WTC11 (cell line): ENCODE measurements around the gene KCNA4. TPM values are rescaled to one million over a fixed set of nuclear protein-coding genes. Genes with fewer than 3 reads are reported as not detected.

Source experiments
- ATAC-seq: fragments of 200-7000 bp; cut with Tn5 transposase; 2 replicates; pipeline ENCODE4 v1.10.0; 2021; ENCODE audit warnings: mild to moderate bottlenecking, moderate library complexity
- CTCF ChIA-PET: fragments of 300-600 bp; sonication (Branson Sonifier 250); formaldehyde crosslinking; loops from one replicate; lab custom pipeline; 2021; ENCODE audit warnings: antibody characterized with exemption; lab: Charles Lee
- POLR2A ChIA-PET: fragments of 350-600 bp; sonication (Branson Sonifier 250); formaldehyde crosslinking; loops from one replicate; lab custom pipeline; 2021; ENCODE audit warnings: antibody characterized with exemption; lab: Charles Lee
- DNase-seq: peaks from one replicate; pipeline ENCODE4 v3.0.0; 2021; ENCODE audit warnings: low spot score
- H3K27ac Mint-ChIP-seq: 2 replicates; pipeline ENCODE4 v1.8.0; 2021; ENCODE audit warnings: mixed read lengths
- H3K27me3 Mint-ChIP-seq: 2 replicates; pipeline ENCODE4 v1.8.0; 2021; ENCODE audit warnings: low read depth, mild to moderate bottlenecking, moderate library complexity, mixed read lengths
- H3K36me3 Mint-ChIP-seq: 2 replicates; pipeline ENCODE4 v1.8.0; 2021; ENCODE audit warnings: mixed read lengths
- H3K4me1 Mint-ChIP-seq: 2 replicates; pipeline ENCODE4 v1.8.0; 2022; ENCODE audit warnings: mixed read lengths
- H3K4me3 Mint-ChIP-seq: 2 replicates; pipeline ENCODE4 v1.8.0; 2021; ENCODE audit warnings: mild to moderate bottlenecking, moderate library complexity, mixed read lengths
- H3K9me3 Mint-ChIP-seq: 2 replicates; pipeline ENCODE4 v1.8.0; 2021; ENCODE audit warnings: mixed read lengths
- ATF1 ChIP-seq: sonication (generic); formaldehyde crosslinking; IDR thresholded peaks from 2 replicates; pipeline ENCODE4 v1.8.1; 2023; ENCODE audit warnings: mild to moderate bottlenecking, moderate library complexity, missing genetic modification reagents
- EMX1 ChIP-seq: fragments of 250-450 bp; sonication (Bioruptor Pico); IDR thresholded peaks from 2 replicates; pipeline ENCODE4 v1.8.0; 2021; ENCODE audit warnings: mild to moderate bottlenecking
- JUN ChIP-seq: sonication (generic); formaldehyde crosslinking; IDR thresholded peaks from 2 replicates; pipeline ENCODE4 v1.8.0; 2023; ENCODE audit warnings: mild to moderate bottlenecking, missing genetic modification reagents
- NR1H2 ChIP-seq: sonication (generic); formaldehyde crosslinking; IDR thresholded peaks from 2 replicates; pipeline ENCODE4 v1.9.0; 2021; ENCODE audit warnings: mild to moderate bottlenecking, moderate library complexity, missing genetic modification reagents
- SP1 ChIP-seq: sonication (generic); formaldehyde crosslinking; conservative IDR thresholded peaks from 2 replicates; pipeline ENCODE4 v1.8.1; 2022; ENCODE audit warnings: missing genetic modification reagents
- ZNF219 ChIP-seq: sonication (generic); formaldehyde crosslinking; IDR thresholded peaks from 2 replicates; pipeline ENCODE4 v1.8.0; 2023; ENCODE audit warnings: missing genetic modification reagents, mild to moderate bottlenecking, borderline replicate concordance
- ZNF416 ChIP-seq: fragments of 250-450 bp; sonication (Bioruptor Pico); IDR thresholded peaks from 2 replicates; pipeline ENCODE4 v1.9.0; 2021; ENCODE audit warnings: mild to moderate bottlenecking, inconsistent platforms
- total RNA-seq: library from RNA; stranded (reverse); gene quantifications from 3 replicates; pipeline ENCODE4 v1.2.3, GENCODE V29; 2021
- TF ChIP-seq, protein P1 (sequence below): sonication (generic); formaldehyde crosslinking; IDR thresholded peaks from 2 replicates; pipeline ENCODE4 v1.8.1; 2022; ENCODE audit warnings: missing genetic modification reagents, borderline replicate concordance
- TF ChIP-seq, protein P2 (sequence below): sonication (generic); formaldehyde crosslinking; IDR thresholded peaks from 2 replicates; pipeline ENCODE4 v1.8.0; 2022; ENCODE audit warnings: mild to moderate bottlenecking, missing genetic modification reagents
- TF ChIP-seq, protein P3 (sequence below): sonication (generic); formaldehyde crosslinking; IDR thresholded peaks from 2 replicates; pipeline ENCODE4 v1.8.0; 2022; ENCODE audit warnings: mild to moderate bottlenecking, missing genetic modification reagents
- TF ChIP-seq, protein P4 (sequence below): fragments of 250-450 bp; sonication (Bioruptor Pico); IDR thresholded peaks from 2 replicates; pipeline ENCODE4 v1.9.0; 2021; ENCODE audit warnings: moderate library complexity, mild to moderate bottlenecking, inconsistent platforms, borderline replicate concordance
- TF ChIP-seq, protein P5 (sequence below): sonication (generic); formaldehyde crosslinking; IDR thresholded peaks from 2 replicates; pipeline ENCODE4 v1.8.0; 2022; ENCODE audit warnings: mild to moderate bottlenecking, missing genetic modification reagents
- TF ChIP-seq, protein P6 (sequence below): sonication (generic); formaldehyde crosslinking; conservative IDR thresholded peaks from 2 replicates; pipeline ENCODE4 v1.8.1; 2023; ENCODE audit warnings: mild to moderate bottlenecking, low read depth, missing genetic modification reagents, moderate library complexity
- TF ChIP-seq, protein P7 (sequence below): sonication (generic); formaldehyde crosslinking; IDR thresholded peaks from 2 replicates; pipeline ENCODE4 v1.8.0; 2023; ENCODE audit warnings: missing genetic modification reagents, mild to moderate bottlenecking, borderline replicate concordance
- TF ChIP-seq, protein P8 (sequence below): fragments of 250-450 bp; sonication (Bioruptor Pico); IDR thresholded peaks from 2 replicates; pipeline ENCODE4 v1.8.0; 2021; ENCODE audit warnings: mild to moderate bottlenecking

The KCNA4 gene
- total RNA-seq, 1 experiment from 2014 or later, result not detected

DNA sequence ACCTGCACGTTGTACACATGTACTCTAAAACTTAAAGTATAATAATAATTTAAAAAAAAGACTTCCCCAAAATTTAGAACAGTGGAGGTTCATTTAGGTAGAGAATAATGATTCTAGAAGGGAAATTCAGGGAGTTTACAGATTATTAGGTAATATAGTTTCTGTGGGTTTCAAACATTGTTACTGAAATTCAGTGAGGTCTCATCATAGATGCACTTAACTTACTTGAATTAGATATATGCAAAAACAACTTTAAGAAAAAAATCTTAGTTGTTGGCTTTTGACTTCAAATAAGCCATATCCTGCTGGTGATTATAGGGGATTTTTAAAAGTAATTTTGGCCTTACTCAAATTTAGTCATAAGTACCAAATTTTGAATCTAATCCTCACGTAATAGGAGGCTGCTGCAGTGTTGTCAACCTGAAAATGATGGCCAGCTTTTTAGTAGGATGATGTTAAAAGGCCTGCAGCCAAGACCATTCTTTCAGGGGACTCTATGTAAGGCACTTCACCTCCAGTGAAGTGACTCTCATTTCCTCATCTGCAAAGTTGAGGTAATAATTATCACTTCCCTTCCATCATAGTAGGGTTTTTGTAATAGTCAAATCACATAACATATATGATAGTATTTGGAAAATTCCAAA lies 42.5 kb upstream of the KCNA4 start (continued):
- TF ChIP-seq, protein P1, sequence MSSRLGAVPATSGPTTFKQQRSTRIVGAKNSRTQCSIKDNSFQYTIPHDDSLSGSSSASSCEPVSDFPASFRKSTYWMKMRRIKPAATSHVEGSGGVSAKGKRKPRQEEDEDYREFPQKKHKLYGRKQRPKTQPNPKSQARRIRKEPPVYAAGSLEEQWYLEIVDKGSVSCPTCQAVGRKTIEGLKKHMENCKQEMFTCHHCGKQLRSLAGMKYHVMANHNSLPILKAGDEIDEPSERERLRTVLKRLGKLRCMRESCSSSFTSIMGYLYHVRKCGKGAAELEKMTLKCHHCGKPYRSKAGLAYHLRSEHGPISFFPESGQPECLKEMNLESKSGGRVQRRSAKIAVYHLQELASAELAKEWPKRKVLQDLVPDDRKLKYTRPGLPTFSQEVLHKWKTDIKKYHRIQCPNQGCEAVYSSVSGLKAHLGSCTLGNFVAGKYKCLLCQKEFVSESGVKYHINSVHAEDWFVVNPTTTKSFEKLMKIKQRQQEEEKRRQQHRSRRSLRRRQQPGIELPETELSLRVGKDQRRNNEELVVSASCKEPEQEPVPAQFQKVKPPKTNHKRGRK (CRISPR knock-in tag), result no peak
- TF ChIP-seq ZNF416 (CRISPR knock-in tag) (no peak), JUN (CRISPR knock-in tag) (no peak), ZNF219 (CRISPR knock-in tag) (no peak), EMX1 (CRISPR knock-in tag) (no peak)
- TF ChIP-seq, protein P2, sequence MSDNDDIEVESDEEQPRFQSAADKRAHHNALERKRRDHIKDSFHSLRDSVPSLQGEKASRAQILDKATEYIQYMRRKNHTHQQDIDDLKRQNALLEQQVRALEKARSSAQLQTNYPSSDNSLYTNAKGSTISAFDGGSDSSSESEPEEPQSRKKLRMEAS, result no peak
- TF ChIP-seq, protein P3, sequence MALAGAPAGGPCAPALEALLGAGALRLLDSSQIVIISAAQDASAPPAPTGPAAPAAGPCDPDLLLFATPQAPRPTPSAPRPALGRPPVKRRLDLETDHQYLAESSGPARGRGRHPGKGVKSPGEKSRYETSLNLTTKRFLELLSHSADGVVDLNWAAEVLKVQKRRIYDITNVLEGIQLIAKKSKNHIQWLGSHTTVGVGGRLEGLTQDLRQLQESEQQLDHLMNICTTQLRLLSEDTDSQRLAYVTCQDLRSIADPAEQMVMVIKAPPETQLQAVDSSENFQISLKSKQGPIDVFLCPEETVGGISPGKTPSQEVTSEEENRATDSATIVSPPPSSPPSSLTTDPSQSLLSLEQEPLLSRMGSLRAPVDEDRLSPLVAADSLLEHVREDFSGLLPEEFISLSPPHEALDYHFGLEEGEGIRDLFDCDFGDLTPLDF, result no peak
- TF ChIP-seq, protein P4, sequence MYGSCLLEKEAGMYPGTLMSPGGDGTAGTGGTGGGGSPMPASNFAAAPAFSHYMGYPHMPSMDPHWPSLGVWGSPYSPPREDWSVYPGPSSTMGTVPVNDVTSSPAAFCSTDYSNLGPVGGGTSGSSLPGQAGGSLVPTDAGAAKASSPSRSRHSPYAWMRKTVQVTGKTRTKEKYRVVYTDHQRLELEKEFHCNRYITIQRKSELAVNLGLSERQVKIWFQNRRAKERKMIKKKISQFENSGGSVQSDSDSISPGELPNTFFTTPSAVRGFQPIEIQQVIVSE, result no peak
- TF ChIP-seq, protein P5, sequence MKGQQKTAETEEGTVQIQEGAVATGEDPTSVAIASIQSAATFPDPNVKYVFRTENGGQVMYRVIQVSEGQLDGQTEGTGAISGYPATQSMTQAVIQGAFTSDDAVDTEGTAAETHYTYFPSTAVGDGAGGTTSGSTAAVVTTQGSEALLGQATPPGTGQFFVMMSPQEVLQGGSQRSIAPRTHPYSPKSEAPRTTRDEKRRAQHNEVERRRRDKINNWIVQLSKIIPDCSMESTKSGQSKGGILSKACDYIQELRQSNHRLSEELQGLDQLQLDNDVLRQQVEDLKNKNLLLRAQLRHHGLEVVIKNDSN (CRISPR knock-in tag), result no peak

DNA sequence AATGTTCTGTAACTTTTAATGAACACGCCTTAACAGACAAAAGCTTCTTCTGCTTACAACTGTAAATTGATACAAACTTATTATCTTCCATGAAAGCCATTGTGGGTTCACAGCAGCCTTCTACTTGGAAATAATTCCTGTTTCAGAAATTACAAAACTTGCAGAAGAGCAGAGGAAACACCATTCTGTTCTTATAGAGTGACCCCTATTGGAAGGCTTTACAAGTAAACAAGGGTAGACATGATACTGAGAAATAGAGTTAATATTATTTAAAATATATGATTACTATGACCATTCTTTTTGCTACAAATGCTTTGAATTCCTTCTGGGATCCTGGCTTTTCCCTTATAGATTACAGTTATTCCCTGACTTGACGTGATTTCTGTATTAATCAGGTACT lies 32.4 kb upstream of the KCNA4 start:
- TF ChIP-seq, protein P6, sequence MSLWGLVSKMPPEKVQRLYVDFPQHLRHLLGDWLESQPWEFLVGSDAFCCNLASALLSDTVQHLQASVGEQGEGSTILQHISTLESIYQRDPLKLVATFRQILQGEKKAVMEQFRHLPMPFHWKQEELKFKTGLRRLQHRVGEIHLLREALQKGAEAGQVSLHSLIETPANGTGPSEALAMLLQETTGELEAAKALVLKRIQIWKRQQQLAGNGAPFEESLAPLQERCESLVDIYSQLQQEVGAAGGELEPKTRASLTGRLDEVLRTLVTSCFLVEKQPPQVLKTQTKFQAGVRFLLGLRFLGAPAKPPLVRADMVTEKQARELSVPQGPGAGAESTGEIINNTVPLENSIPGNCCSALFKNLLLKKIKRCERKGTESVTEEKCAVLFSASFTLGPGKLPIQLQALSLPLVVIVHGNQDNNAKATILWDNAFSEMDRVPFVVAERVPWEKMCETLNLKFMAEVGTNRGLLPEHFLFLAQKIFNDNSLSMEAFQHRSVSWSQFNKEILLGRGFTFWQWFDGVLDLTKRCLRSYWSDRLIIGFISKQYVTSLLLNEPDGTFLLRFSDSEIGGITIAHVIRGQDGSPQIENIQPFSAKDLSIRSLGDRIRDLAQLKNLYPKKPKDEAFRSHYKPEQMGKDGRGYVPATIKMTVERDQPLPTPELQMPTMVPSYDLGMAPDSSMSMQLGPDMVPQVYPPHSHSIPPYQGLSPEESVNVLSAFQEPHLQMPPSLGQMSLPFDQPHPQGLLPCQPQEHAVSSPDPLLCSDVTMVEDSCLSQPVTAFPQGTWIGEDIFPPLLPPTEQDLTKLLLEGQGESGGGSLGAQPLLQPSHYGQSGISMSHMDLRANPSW (CRISPR knock-in tag), result no peak
- no peak for TF ChIP-seq SP1
- TF ChIP-seq NR1H2, result no peak
- no peak for TF ChIP-seq ATF1 (CRISPR knock-in tag)
- TF ChIP-seq, protein P7, sequence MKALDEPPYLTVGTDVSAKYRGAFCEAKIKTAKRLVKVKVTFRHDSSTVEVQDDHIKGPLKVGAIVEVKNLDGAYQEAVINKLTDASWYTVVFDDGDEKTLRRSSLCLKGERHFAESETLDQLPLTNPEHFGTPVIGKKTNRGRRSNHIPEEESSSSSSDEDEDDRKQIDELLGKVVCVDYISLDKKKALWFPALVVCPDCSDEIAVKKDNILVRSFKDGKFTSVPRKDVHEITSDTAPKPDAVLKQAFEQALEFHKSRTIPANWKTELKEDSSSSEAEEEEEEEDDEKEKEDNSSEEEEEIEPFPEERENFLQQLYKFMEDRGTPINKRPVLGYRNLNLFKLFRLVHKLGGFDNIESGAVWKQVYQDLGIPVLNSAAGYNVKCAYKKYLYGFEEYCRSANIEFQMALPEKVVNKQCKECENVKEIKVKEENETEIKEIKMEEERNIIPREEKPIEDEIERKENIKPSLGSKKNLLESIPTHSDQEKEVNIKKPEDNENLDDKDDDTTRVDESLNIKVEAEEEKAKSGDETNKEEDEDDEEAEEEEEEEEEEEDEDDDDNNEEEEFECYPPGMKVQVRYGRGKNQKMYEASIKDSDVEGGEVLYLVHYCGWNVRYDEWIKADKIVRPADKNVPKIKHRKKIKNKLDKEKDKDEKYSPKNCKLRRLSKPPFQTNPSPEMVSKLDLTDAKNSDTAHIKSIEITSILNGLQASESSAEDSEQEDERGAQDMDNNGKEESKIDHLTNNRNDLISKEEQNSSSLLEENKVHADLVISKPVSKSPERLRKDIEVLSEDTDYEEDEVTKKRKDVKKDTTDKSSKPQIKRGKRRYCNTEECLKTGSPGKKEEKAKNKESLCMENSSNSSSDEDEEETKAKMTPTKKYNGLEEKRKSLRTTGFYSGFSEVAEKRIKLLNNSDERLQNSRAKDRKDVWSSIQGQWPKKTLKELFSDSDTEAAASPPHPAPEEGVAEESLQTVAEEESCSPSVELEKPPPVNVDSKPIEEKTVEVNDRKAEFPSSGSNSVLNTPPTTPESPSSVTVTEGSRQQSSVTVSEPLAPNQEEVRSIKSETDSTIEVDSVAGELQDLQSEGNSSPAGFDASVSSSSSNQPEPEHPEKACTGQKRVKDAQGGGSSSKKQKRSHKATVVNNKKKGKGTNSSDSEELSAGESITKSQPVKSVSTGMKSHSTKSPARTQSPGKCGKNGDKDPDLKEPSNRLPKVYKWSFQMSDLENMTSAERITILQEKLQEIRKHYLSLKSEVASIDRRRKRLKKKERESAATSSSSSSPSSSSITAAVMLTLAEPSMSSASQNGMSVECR (CRISPR knock-in tag), result no peak
- TF ChIP-seq, protein P8, sequence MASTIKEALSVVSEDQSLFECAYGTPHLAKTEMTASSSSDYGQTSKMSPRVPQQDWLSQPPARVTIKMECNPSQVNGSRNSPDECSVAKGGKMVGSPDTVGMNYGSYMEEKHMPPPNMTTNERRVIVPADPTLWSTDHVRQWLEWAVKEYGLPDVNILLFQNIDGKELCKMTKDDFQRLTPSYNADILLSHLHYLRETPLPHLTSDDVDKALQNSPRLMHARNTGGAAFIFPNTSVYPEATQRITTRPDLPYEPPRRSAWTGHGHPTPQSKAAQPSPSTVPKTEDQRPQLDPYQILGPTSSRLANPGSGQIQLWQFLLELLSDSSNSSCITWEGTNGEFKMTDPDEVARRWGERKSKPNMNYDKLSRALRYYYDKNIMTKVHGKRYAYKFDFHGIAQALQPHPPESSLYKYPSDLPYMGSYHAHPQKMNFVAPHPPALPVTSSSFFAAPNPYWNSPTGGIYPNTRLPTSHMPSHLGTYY (CRISPR knock-in tag), result no peak
- ATAC-seq (no peak), DNase-seq (no peak)
- H3K4me3 Mint-ChIP-seq, result no peak overlapping the region
- H3K27ac Mint-ChIP-seq, result no peak overlapping the region
- ChIA-PET POLR2A (no interaction called here), CTCF (no interaction called here)
- no peaks in the 10 kb centered on the region for H3K9me3 Mint-ChIP-seq
- H3K36me3 Mint-ChIP-seq, result no peaks in the 10 kb centered on the region
- peaks cover 47% of the 10 kb centered on the region for H3K27me3 Mint-ChIP-seq
- H3K4me1 Mint-ChIP-seq, result no peaks in the 10 kb centered on the region
